Gastrocnemius medialis (tissue), 4 donors: ENCODE data around the gene SPTAN1.

Experiments
- CTCF ChIP-seq, 5 experiments: fragments of 450-650 bp in 3 of 5; fragments of 200-600 bp in 2 of 5; sonication (generic) in 2 of 5; IDR thresholded peaks in 4 of 5; conservative IDR thresholded peaks in 1 of 5; 1 replicate in 4 of 5; 2 replicates in 1 of 5; pipeline ENCODE4 v1.5.1; 2016 to 2019; ENCODE audit warnings: antibody characterized with exemption in 5 of 5, mild to moderate bottlenecking in 3 of 5, moderate library complexity in 3 of 5
- POLR2A ChIP-seq, 2 donors: fragments of 450-650 bp; IDR thresholded peaks; one replicate each; pipeline ENCODE4 v1.6.1; 2017; ENCODE audit warnings: antibody characterized with exemption in 2 of 2, mild to moderate bottlenecking in 2 of 2, moderate library complexity in 2 of 2

- TF ChIP-seq CTCF (IDR thresholded peaks at IDR 0.05 in 4 of 5, conservative IDR thresholded peaks at IDR 0.05 in 1 of 5) (no peak), POLR2A (IDR thresholded peaks at IDR 0.05) (no peak)
Measured at GRCh38 chr9:128600099-128600498, 47.7 kb downstream of the SPTAN1 start.
